GM18499 (cell line): ENCODE measurements around the gene SPSB1.

Experiments
- ATAC-seq: cut with Tn5 transposase; IDR thresholded peaks from one replicate; pipeline ENCODE4 v1.9.1; 2021; ENCODE audit warnings: moderate number of reproducible peaks; ENCODE audit not compliant: insufficient read depth, unreplicated experiment

SPSB1 gene

DNA sequence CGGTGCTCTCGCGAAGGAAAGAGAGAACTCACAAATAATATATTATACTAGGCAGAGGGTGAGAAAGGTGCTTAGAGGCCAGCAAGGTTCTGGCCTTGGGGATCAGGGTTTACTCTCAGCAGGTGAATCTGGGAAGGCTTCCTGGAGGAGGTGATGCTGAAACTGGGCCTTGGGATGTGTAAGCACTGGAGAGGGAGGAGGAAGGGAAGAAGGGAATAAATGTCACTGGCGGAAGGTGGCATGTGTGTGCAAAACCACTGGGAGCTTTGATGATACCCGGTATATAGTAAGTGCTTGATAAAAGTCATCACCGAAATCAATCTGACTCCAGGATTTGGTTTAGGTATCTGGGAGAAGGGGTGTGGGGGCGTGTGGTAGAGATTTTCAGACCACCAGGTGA is 24.4 kb downstream of the SPSB1 start:
- no peak for ATAC-seq

DNA sequence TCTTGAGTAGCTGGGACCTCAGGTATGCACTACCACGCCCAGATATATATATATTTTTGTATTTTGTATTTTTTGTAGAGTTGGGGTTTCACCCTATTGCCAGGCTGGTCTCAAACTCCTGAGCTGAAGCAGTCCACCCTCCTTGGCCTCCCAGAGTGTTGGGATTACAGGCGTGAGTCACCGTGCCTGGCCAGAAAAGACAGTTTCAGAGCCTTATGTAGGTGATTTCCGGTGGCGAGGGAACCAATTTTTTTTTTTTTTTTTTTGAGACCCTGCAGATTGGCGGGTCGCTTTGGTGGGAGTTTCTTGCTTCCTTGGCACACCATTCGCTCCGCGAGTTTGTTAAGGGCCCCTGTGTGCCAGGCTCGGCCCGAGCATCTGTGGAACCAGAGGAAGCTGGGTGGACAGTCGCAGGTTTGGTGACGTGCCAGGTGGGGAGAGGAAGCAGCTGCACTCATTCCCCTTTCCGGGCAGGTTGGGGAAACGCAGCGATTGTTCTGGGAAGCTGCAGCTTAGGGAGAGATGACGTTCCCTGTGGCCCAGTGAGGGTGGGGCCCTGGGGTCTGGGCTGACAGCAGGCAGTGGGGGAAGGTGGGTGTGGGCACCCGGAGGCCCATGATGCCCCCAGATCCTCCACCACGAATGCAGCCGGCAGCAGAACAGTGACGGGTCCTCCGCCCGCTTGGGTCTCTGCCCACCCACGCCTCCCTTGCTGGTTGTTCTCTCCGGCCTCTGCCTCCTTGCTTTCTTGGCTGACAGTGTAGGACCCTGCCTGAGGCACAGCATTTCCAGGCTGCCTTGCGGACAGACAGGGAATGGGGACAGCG is 25.1 kb downstream of the SPSB1 start:
- no peak for ATAC-seq

DNA sequence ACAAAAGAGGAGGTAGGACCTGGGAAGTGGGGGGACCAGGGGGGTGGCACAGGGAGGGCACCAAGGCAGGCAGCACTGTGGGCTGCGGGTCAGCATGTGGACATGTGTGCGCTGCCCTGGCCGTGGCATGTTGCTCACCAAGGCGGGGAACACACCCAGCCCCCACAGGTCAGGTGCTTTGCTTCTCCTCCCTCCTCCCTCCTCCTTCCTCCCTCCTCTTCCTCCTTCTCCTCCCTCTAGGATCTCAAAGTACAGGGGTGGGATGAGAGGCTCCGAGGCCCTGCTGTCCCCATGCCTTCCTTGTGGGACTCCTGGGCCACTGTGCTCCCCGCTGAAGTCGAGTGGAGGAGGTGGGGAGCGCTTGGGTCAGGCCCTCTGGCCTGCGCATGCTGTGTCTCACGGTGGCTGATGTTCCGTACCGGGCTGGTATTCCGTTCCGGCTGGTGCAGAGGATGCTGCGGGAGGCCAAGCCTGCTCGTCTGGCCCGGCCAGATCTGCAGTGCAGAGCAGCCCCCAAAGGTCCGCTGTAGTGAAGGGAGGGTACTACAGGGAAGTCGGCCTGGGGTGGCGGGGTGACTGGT is 26.6 kb downstream of the SPSB1 start:
- no peak for ATAC-seq

DNA sequence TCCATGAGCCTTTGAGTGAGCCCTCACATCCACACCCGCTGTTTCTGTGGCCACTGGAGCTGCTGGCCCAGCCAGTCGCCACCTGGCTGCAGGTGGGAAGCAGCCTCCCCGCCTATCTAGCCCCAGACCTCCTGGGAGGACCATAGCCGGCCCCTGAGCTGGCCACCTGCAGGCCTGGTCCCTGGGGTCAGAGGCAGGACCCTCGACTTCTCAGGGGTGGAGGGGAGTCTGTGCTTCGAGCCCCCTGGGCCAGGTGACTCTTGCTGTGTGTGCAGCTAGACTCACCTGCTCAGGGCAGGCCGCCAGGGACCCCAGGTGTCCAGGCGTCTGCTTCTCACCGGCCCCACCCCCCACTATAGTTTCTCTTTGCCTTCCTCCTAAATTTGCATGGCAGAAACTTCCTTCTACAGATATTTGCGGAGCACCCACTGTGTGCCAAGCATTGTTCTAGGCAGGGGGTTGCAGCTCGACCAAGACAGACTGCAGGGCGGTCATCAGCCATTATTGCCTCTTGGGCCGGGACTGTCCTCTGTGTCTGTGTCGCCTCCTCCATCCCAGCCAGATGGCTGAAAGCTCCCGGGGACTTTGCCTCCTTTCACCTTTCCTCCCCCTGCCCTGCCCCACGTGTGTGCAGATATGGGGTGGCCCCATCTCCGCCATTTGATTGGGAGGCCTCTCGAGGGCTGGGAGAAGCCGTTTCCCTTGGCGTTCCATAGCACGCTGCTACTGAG is 27.3 kb downstream of the SPSB1 start:
- ATAC-seq, result no peak

DNA sequence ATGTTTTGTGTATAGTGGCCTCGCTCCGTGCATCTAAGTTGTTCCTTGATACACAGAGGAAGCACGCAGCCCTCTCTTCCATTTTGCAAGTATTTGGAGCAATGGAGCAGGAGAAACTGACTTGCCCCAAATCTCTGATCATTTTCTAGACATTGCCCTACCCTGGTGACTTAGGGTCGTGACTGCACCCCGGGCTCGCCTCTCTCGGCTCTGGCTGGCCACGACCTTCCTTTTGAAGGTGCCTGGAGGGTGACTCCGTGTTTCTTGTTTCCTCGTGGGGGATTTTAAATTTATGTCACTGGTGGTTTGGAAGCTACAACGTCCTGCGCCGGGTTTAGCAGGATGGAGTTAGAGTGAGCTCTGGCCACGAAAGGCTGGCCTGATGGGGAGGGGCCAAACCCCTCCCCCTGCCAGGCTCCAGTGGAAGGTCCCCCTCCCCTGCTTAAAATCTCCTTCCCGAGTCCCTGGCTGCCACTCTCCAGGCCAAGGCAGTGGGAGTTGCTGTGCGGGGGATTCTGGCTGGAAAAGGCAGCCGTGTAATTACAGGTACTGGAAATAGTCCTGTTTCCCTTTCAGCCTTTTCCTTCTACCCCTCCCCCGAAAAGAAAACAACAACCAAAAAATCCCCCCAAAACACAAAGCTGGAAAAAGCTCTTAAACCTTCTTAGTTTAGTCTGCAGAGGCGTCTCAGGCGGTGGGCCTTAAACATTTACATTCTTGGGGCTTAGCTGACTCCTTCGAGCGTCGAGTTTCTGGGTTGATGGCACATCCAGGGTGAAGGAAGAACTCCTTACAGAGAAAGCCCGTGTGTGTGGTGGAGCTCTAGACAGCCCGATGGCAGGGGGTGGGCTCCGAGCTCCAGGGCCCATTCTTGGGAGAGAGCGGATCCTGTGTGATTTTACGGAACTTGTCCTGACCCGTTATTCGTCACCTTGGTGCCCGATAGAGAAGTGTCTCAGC is 28.1 kb downstream of the SPSB1 start:
- ATAC-seq, result no peak

DNA sequence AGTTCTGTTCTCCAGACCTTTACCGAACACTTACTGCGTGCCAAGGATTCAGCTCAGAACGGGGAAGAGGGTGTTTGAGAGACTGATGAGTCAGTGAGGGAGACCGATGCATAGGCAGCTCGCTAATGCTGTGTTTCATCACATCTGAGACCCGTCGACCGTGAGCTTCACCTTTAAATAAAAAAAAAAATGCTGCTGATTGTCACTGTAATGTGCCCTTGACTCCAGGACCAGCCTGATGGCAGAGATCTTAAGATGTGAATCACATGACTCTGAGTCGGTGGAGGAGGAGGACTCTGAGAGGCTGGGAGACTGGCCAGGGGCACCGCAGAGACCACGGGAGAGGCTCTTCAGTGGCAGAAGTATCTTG is 28.8 kb downstream of the SPSB1 start:
- no peak for ATAC-seq

DNA sequence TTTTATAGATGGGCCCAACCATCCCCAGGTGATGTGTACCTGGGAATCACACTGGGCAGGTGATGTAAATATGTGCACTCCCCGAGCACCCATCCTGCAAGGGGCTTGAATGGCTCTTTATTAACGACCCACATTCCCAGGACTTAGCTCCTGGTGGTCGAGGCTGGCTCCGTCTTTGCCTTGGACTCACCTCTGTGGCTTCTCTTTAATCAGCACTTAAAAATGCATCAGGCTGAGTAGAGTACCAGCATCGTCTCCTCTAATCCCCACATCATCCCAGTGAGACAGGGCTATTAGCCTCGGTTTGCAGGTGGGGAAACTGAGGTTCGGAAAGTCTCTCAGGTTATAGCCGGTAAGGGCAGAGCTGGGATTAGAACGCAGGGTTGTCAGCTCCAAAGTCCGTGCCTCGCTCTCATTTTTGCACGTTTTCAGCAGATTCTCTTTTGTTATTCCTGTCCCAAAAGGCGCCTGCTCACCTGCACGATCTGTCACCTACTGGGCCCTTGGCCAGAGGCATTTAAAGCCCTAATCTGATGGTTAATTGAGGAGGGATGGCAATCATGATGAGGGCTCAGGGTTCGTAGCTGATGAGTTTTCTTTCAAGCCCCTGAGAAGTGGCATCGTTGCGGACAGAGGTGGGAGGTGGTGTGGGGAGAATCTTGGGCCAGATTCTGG is 29.4 kb downstream of the SPSB1 start:
- no peak for ATAC-seq

DNA sequence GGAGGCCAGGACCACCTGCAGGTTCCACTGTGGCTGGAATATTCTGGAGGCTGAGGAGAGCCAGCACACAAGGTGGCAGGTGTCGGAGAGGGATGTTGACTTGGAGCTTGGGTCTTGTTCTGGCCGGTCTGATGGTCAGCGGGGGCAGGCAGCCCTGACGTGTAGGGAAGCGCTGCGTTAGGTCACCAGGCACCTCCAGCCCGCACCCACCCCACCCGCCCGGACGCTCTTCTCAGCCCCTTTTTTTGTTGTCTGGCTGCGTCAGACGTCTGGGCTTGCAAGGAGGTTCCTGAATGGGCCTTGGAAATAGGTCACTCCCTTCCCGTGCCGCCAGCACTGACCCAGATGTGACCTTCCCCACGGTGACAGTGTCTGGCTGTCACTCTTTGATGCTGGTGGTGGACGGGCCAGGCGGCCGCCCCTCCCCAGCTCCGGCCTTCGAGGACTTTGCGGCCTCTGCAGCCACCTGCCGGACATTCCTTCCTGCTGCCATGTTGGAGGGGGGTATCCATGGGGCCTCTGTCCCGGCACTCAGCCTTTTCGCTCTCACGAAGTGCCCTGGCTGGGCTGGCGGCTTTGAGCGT is 30.1 kb downstream of the SPSB1 start:
- no peak for ATAC-seq

DNA sequence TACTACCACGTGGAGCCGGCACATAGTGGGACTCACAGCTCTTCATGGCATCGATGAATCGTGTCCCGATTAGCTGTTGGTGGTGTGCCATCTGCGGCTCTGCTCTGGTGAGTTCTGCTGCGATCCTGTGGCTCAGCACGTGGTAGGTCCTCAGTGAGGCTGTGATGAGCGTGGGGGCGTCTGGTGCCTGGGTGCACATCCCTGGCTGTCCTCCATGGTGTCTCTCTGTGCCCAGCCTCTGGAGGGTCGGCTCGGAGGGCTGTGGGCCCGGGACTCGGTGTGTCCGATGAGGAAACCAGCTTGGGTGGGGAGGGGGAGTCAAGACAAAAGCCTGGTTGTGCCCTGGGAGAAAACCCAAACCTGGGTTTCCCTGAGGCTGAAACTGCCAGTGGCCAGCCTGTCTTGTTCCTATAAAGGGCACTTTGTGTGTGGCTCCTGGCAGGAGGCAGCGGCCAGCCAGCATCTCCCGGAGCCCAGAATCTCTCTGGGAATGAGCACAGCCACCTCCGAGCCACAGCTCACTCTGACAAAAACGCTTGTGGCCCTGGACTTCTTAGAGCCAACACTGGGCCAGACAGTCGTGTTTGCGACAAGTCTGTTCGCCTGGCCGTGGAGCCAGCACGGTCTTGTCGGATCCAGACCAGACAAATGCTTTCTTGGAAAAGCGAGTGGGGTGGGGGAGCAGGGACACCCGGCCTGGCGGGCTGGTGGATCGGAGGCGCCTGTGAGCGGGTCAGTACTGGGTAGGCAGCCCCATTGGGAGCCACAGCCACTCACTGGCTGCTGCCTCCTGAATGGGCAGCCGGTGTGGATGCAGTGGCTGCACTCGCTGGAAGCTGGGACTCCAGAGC is 31.8 kb downstream of the SPSB1 start:
- ATAC-seq, result no peak

DNA sequence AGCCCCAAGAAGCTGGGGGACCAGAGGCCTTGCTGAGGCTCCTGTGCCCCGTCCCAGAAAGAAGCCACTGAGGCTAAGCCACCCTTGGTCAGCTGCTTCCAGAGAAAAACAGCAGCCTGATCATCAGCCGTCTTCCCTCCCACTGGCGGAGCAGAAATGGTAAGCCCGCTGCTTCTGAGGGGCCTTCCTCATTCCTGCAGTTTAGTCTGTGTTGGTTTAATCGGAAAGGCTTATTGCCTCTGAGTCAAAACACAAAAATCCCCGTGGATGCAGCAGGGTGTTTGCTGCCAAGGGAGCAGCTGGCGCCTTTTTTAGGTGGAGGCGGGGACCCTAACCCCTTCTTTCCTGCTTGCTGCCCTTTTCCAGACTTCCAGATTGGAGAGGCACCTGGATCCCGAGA is 33.9 kb downstream of the SPSB1 start:
- no peak for ATAC-seq

DNA sequence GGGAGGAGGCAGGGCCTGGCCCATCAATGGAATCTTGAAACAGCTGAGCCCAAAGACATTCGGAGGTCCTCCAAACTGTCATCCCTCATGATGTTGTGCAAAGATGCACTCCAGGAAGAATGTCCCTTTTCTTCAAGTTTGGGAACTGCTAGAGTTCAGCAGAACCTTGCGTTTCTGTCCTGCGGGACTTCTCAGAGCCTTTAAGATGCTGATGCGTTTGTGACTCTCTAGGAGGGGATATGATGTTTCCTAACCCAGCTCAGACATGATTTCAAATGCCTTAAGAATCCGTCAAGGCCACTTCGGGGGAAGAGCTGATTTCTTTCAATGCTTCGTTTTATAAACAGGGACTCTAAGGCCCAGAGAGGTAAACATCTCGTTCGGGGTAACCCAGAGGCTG is 35.5 kb downstream of the SPSB1 start:
- ATAC-seq, result no peak

DNA sequence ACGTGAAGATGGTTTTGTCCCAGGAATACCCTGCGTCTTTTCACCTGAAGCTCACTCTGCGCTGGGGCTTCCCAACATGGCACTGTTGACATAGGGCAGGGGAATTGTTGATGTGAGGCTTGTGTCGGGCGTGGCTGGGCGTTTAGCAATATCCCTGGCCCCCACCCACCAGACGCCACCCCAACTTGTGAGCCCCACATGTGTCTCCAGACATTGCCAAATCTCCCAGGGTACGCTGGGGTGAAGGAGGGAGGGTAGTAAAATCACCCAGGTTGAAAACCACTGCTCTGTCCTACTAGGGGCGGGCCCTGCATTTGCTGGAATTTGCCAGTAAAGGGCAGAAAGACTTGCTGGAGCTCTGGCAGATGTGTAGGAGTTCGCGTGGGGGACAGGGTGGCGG is 36.0 kb downstream of the SPSB1 start:
- ATAC-seq, result no peak

DNA sequence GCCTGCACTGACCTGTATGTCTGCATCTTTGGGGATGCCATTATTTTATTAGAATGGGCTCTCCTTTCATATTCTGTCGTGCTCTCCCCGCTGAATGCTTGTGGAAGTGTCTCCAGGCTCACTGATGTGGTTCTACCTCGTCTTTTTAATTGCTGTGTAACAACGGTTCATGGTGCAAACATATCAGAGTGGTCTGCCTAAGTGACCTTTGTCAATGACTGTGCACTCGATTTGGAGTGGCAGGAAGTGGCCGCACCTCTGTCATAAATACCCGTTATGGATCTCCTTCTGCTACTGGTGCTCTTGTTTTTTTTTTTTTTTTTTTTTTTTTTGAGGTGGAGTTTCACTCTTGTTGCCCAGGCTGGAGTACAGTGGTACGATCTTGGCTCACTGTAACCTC is 38.3 kb downstream of the SPSB1 start:
- ATAC-seq, result no peak

DNA sequence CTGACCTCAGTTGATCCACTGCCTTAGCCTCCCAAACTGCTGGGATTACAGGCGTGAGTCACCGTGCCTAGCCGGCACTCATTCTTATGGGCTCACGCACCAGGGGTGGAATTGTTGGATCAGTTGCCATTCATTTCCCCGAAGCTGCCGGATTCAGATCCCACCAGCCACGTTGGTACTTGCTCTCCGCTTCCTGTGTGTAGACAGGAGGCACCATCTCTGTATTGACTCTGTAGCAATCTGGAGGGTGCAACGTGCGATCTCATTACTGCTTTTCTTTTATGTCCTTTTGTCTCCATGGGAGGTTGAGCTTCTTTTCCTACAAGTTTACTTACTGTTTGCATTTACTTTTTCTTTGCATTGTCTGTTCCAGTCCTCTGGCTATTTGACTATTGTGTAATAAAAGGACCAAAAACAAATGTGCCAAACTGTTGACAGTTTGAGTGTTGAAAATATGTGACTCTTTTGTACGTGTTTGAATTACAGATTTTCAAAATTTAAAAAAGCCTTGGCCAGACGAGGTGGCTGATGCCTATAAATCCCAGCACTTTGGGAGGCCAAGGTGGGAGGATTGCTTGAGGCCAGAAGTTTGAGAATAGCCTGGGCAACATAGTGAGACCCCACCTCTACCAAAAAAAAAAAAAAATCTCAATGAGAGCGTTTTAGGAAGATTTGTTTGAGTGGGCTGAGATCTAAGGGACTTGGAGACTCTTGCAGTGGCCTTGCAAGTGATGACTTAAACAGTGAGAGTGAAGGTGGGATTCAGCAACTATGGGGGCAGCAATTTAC is 39.1 kb downstream of the SPSB1 start:
- ATAC-seq, result no peak

DNA sequence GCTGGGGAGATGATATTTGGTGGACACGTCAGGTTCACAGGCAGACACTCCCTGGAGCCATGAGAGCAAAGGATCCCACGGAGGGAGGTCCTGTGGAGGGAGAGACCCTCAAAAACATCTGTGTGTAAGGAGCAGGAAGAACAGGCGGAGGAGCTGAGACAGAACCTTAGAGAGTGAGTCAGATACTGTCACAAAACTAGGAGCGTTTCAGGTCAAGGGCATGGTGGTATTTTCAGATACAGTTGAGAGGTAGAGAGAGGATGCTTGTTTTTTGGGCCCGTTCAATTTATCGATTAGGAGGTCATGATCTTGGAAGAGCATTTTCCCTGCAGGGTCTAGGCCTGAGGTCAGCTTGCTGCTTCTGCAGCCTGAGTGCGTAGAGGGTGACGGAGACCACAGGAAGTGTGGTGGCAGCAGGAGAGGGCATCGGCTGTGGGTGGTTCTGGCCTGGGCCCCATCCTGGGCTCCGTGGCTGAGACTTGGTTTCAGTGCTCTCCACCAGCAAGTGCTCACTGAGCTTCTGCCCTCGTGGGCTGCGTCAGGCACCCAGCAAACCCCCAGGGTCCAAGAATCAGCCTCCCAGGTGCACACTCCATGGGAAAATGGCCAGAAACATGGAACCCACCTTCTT is 39.9 kb downstream of the SPSB1 start:
- ATAC-seq, result no peak

DNA sequence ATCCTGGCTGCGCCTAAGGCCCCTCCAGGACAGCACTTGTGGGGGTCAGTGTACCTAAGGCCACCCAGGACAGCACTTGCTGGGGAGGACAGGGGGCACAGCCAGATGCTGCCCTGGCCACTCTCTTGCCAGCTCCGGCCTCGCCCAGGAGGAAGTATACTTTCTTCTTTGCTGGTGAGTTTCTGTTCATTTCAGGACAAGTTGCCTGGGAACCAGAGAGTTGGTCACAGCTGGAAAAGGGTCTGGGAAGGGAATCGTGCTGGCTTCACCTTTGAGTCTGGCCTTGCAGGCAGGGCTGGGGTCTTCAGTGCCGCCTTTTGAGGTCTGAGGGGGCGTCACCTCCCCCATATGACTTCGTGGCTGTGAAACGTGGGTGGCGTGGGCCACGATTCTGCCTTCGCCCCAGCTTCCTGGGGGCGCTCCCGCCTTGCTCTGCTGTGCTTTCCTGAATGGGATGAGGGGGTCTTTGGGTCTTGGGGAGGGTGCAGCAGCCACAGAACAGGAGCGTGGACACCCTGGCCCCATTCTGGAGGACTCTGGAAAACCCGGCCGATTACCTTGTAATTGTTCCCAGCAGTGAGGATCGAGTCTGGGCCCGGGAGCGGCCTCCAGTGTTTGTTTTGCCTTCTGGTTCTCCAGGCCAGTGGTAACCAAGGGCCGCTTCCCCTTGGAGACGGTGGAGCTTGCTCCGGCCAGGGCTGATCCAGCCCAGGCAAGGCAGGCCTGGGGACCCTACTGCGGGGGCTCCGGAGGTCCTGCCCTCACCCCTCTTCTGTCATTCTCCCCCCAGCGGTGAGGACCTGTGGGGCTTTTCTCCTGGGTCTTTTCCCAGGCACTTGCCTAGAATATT is 45.9 kb downstream of the SPSB1 start:
- no peak for ATAC-seq
